Ovary (tissue), 9 donors: ENCODE results near the gene SH2B2. TPM values are rescaled to one million over a fixed set of nuclear protein-coding genes. Genes with fewer than 3 reads are reported as not detected.

Experiments
- DNase-seq, 5 donors: peaks; one replicate each; pipeline ENCODE4 v3.0.0-alpha.2; 2019 to 2020
- H3K27ac ChIP-seq, 2 donors: fragments of 200-600 bp; one replicate each; pipeline versions ENCODE4 v1.5.1 to v1.8.0; 2019 to 2022
- H3K27me3 ChIP-seq: fragments of 200-600 bp; one replicate; pipeline ENCODE4 v1.8.0; 2022
- H3K36me3 ChIP-seq: fragments of 200-600 bp; sonication (generic); one replicate; pipeline ENCODE4 v1.5.1; 2019
- H3K4me1 ChIP-seq: one replicate; pipeline ENCODE4 v1.8.1; 2013; ENCODE audit warnings: mild to moderate bottlenecking, moderate library complexity; ENCODE audit not compliant: insufficient read depth
- H3K4me3 ChIP-seq: fragments of 200-600 bp; sonication (generic); one replicate; pipeline ENCODE4 v1.5.1; 2017
- H3K9me3 ChIP-seq, 2 donors: fragments of 200-600 bp in 1 of 2; sonication (generic) in 1 of 2; one replicate each; pipeline versions ENCODE4 v1.5.1 to v1.8.1; 2013 to 2019; ENCODE audit warnings: mild to moderate bottlenecking in 1 of 2, moderate library complexity in 1 of 2
- CTCF ChIP-seq, 3 donors: fragments of 450-650 bp in 2 of 3; fragments of 200-600 bp in 1 of 3; IDR thresholded peaks; one replicate each; pipeline versions ENCODE4 v1.5.1 to v1.8.0; 2016 to 2022; ENCODE audit warnings: antibody characterized with exemption in 3 of 3, mild to moderate bottlenecking in 1 of 3
- EP300 ChIP-seq: sonication (generic); formaldehyde crosslinking; IDR thresholded peaks from one replicate; pipeline ENCODE4 v1.6.1; 2017; ENCODE audit warnings: antibody characterized with exemption
- POLR2A ChIP-seq: fragments of 450-650 bp; IDR thresholded peaks from one replicate; pipeline ENCODE4 v1.6.1; 2017; ENCODE audit warnings: antibody characterized with exemption, mild to moderate bottlenecking, moderate library complexity
- whole genome bisulfite sequencing, 3 donors: extraction: QIAGEN DNeasy Blood & Tissue Kit in 1 of 3; methylation state at CpG; one replicate each; pipeline versions ENCODE4 v1.1.5 to v1.1.7; 2013 to 2017; 5-methylcytosine and 5-hydroxymethylcytosine counted together
- intact Hi-C, 4 donors: fragments of 100-400 bp; cut with DNase I; formaldehyde crosslinking; loops; one replicate each; pipeline versions ENCODE4 v1.11.0 to v1.15.1; 2022 to 2023
- polyA plus RNA-seq, 2 donors: library from polyadenylated mRNA; stranded (reverse); fragments of 200-250 nt in 1 of 2; fragments of 350-450 nt in 1 of 2; fragmentation: Illumina TruSeq in 1 of 2; extraction: RNeasy Lipid Tissue Mini Kit (QIAGEN cat#74804) in 1 of 2; gene quantifications; one replicate each; pipeline ENCODE4 v1.2.3, GENCODE V29; 2013 to 2014
- total RNA-seq, 7 donors: library from RNA; depleted of rRNA in 2 of 7; stranded (reverse); fragments of >200 nt in 2 of 7; fragmentation: NEBNext Ultra II Directional in 3 of 7; extraction: Animal tissue kit (Norgen Biotek cat#: 25700) in 3 of 7; gene quantifications; one replicate each; pipeline versions ENCODE4 v1.1.0 to v1.2.4, GENCODE V29; 2016 to 2023
- donor health status: DM: no; HTN: no; CAD: no; lungs with moderate emphysema.
- donor health status: DM: no; HTN: no; CAD: no.
- donor health status: Bipolar disorder and iron deficiency.
- donor health status: DM: yes; HTN: yes; CAD: no.
- donor health status: DM: no; HTN: no; CAD: no.
- donor health status: DM: yes; HTN: yes; CAD: no.

Gene SH2B2
- total and polyA plus RNA-seq, 9 donors = 1.4 to 8.9 (median 4.5) TPM

- Histone ChIP-seq H3K9me3 (no peaks in the 10 kb centered on the region), H3K36me3 (no peaks in the 10 kb centered on the region), H3K27me3 (no peaks in the 10 kb centered on the region), H3K27ac (no peak overlapping the region), H3K4me3 (no peak overlapping the region), H3K4me1 (peaks cover 3% of the 10 kb centered on the region)
- DNase-seq = no peak
- no peak for TF ChIP-seq CTCF (IDR thresholded peaks at IDR 0.05)
- TF ChIP-seq POLR2A = no peak
- TF ChIP-seq EP300 = no peak
- intact Hi-C loops = no loop called here
- WGBS, 3 donors = 86 to 87% (median 87%) methylated on average over 21 to 22 of the region's 22 CpGs
Measured at GRCh38 chr7:102313997-102314780, 27.5 kb downstream of the SH2B2 start.

GRCh38 chr7:102317231-102318059 lies 30.8 kb downstream of the SH2B2 start:
- intact Hi-C loops = no loop called here
- no peak overlapping the region for H3K27ac ChIP-seq
- 58 to 75% (median 71%) methylated on average over 24 of the region's 24 CpGs for WGBS, 3 donors

DNA sequence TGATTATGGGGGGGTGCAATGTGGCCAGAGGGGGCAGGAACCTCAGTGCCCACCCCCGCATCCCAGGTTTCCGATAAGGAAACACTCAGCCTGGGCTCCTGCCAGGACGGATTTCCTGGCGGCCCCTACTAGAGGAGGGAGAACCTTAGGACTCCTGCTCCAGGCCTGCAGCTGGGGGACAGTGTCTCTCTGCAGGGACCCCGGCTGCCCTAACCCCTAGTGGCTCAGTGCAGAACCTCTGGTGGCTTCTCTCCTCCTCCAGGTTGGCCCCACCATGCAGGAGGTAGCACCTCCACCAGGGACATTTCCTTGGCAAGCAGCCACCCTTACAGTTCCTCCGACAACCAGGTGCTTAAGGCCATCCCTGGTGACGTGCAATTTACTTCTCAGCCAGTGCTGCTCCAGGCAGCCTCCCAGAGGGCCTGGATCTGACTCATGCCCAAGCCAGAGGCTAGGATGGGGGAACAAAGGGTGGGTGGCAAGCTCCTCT lies 31.9 kb downstream of the SH2B2 start:
- no peaks in the 10 kb centered on the region for H3K27me3 ChIP-seq
- no peaks in the 10 kb centered on the region for H3K36me3 ChIP-seq
- H3K4me1 ChIP-seq = peaks cover 3% of the 10 kb centered on the region
- no peak overlapping the region for H3K27ac ChIP-seq
- intact Hi-C loops = no loop called here
- no peak for DNase-seq
- WGBS, 3 donors = 61 to 72% (median 66%) methylated on average over 7 of the region's 7 CpGs
- H3K4me3 ChIP-seq = no peak overlapping the region
- TF ChIP-seq POLR2A (no peak), EP300 (no peak), CTCF (IDR thresholded peaks at IDR 0.05) (no peak)
- H3K9me3 ChIP-seq = no peaks in the 10 kb centered on the region

More at GRCh38 chr7:102317231-102318059, 30.8 kb downstream of the SH2B2 start:
- no peaks in the 10 kb centered on the region for H3K9me3 ChIP-seq
- H3K36me3 ChIP-seq = no peaks in the 10 kb centered on the region
- H3K4me1 ChIP-seq = peaks cover 3% of the 10 kb centered on the region
- H3K27me3 ChIP-seq = no peaks in the 10 kb centered on the region
- no peak for TF ChIP-seq CTCF (IDR thresholded peaks at IDR 0.05)
- no peak for TF ChIP-seq POLR2A
- TF ChIP-seq EP300 = no peak
- H3K4me3 ChIP-seq = no peak overlapping the region
- no peak for DNase-seq

DNA sequence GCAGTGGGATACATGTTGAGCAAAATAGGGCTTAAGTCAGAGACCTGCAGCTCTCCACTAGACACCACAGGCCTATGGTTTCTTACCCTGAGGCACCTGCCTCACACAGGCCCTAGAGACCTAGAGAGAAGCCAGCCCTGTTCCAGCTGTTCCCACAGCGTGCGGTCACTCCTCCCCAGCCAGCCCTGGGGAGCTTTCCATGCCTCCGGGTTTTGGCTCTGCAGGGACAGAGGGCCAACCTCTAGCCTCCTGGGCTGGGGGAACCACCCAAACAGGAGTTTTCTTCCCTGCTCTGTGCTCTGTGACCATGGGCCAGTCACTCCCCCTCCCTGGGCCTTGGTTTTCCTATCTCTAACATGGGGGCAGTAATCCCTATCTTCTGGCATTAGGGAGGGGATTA lies 33.0 kb downstream of the SH2B2 start:
- Histone ChIP-seq H3K27me3 (no peaks in the 10 kb centered on the region), H3K4me3 (no peak overlapping the region), H3K36me3 (no peaks in the 10 kb centered on the region), H3K27ac (no peak overlapping the region), H3K9me3 (no peaks in the 10 kb centered on the region), H3K4me1 (peaks cover 3% of the 10 kb centered on the region)
- WGBS, 3 donors = 83 to 85% (median 83%) methylated on average over 3 of the region's 3 CpGs
- no peak for DNase-seq
- intact Hi-C loops = no loop called here
- TF ChIP-seq EP300 (no peak), CTCF (IDR thresholded peaks at IDR 0.05) (no peak), POLR2A (no peak)
